Esophagus muscularis mucosa (tissue), 4 donors: ENCODE data around the gene GRIA4. TPM values are rescaled to one million over a fixed set of nuclear protein-coding genes. Genes with fewer than 3 reads are reported as not detected.
"Not testable (repeated sequence)": the region's sequence is repeated elsewhere in the genome, so short reads cannot be mapped to it uniquely, and the experiment has no call there.

Experiments
- DNase-seq: peaks from one replicate; pipeline ENCODE4 v3.0.0-alpha.2; 2017; ENCODE audit errors: extremely low spot score
- H3K27ac ChIP-seq, 4 donors: fragments of 200-600 bp; sonication (generic); replicated peaks in 1 of 4; 1 replicate in 3 of 4; 2 replicates in 1 of 4; pipeline ENCODE4 v1.5.1; 2016 to 2019; ENCODE audit warnings: mild to moderate bottlenecking in 1 of 4
- H3K27me3 ChIP-seq, 4 donors: fragments of 200-600 bp; sonication (generic); one replicate each; pipeline versions ENCODE4 v1.5.1 to v1.6.0; 2016 to 2019
- H3K36me3 ChIP-seq, 4 donors: fragments of 200-600 bp; sonication (generic); one replicate each; pipeline ENCODE4 v1.5.1; 2016 to 2019
- H3K4me1 ChIP-seq, 4 donors: fragments of 200-600 bp; sonication (generic); one replicate each; pipeline ENCODE4 v1.5.1; 2016 to 2019
- H3K4me3 ChIP-seq, 4 donors: fragments of 200-600 bp; sonication (generic); 1 replicate in 2 of 4; 2 replicates in 2 of 4; pipeline ENCODE4 v1.5.1; 2016 to 2019; ENCODE audit warnings: mild to moderate bottlenecking in 4 of 4, moderate library complexity in 1 of 4
- H3K9me3 ChIP-seq, 4 donors: fragments of 200-600 bp; sonication (generic); 1 replicate in 3 of 4; 2 replicates in 1 of 4; pipeline ENCODE4 v1.5.1; 2016 to 2019
- EP300 ChIP-seq: sonication (generic); formaldehyde crosslinking; IDR thresholded peaks from one replicate; pipeline ENCODE4 v1.6.1; 2017; ENCODE audit warnings: antibody characterized with exemption
- POLR2A ChIP-seq: fragments of 450-650 bp; IDR thresholded peaks from one replicate; pipeline ENCODE4 v1.6.1; 2017; ENCODE audit warnings: antibody characterized with exemption, moderate library complexity, mild to moderate bottlenecking, low read depth
- POLR2AphosphoS5 ChIP-seq, 2 donors: sonication (generic); formaldehyde crosslinking; IDR thresholded peaks; one replicate each; pipeline ENCODE4 v1.6.1; 2017; ENCODE audit warnings: antibody characterized with exemption in 2 of 2
- WGBS: methylation state at CpG from one replicate; pipeline ENCODE4 v1.1.5; 2018; 5-methylcytosine and 5-hydroxymethylcytosine counted together
- intact Hi-C: fragments of 100-400 bp; cut with DNase I; formaldehyde crosslinking; loops from one replicate; pipeline ENCODE4 v1.15.1; 2023
- total RNA-seq, 4 donors: library from RNA; depleted of rRNA; stranded (reverse); fragments of >200 nt; gene quantifications; one replicate each; pipeline versions ENCODE4 v1.1.0 to v1.2.1, GENCODE V29; 2016
- TF ChIP-seq, protein P1 (sequence below), 3 experiments: fragments of 200-600 bp in 2 of 3; fragments of 450-650 bp in 1 of 3; sonication (generic) in 2 of 3; IDR thresholded peaks; one replicate each; pipeline ENCODE4 v1.5.1; 2017 to 2019; ENCODE audit warnings: antibody characterized with exemption in 3 of 3, mild to moderate bottlenecking in 2 of 3, moderate library complexity in 1 of 3

GRIA4 gene
- total RNA-seq, 4 donors from 2014 or later, result 0.33 TPM; not detected in 3

DNA sequence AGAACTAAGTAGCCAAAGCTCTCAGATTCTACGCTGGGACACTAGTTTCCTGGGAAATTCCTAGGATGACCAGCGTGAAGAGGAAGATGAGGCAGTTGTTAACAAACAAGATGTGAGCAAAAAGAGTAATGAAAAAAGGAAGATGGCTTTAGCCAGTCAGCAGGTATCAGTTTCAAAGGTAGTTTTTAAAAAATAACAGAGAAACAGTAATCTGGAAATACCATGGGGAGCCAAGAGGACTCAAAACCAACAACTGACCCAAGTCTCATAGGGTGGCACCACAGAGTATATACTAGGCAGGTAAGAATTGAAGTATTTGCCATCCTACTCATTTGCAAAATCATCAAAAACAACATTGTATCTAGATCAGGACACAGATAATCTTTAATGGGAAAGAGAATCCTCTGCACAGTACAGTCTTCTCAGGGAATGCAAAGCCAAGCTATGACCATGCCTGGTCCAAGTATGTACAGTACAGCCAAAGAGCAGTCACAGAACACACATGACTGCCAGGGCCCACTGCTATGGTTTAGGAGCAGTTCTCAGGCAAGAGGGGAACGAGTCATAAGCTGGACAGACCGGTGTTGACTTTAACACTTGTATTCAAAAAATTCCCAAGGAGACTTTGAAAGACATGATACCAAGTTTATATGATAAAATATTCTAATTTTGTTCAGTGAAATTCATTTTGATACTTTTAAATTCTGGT, 391.6 kb downstream of the GRIA4 start:
- peaks cover 5 to 22% (median 17%) of the 10 kb centered on the region in 4 donors for H3K36me3 ChIP-seq
- intact Hi-C loops, result no loop called here
- no peaks in the 10 kb centered on the region for H3K4me1 ChIP-seq
- H3K27ac ChIP-seq, result no peak overlapping the region
- TF ChIP-seq, protein P1, sequence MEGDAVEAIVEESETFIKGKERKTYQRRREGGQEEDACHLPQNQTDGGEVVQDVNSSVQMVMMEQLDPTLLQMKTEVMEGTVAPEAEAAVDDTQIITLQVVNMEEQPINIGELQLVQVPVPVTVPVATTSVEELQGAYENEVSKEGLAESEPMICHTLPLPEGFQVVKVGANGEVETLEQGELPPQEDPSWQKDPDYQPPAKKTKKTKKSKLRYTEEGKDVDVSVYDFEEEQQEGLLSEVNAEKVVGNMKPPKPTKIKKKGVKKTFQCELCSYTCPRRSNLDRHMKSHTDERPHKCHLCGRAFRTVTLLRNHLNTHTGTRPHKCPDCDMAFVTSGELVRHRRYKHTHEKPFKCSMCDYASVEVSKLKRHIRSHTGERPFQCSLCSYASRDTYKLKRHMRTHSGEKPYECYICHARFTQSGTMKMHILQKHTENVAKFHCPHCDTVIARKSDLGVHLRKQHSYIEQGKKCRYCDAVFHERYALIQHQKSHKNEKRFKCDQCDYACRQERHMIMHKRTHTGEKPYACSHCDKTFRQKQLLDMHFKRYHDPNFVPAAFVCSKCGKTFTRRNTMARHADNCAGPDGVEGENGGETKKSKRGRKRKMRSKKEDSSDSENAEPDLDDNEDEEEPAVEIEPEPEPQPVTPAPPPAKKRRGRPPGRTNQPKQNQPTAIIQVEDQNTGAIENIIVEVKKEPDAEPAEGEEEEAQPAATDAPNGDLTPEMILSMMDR (IDR thresholded peaks at IDR 0.05), result no peak
- TF ChIP-seq EP300 (no peak), POLR2A (no peak), POLR2AphosphoS5 (IDR thresholded peaks at IDR 0.05) (no peak)
- 93% methylated on average over 4 of the region's 4 CpGs for WGBS
- no peak overlapping the region for H3K4me3 ChIP-seq
- DNase-seq, result no peak
- no peaks in the 10 kb centered on the region for H3K27me3 ChIP-seq
- H3K9me3 ChIP-seq, result peaks cover 0 to 10% (median 7%) of the 10 kb centered on the region in 4 donors

DNA sequence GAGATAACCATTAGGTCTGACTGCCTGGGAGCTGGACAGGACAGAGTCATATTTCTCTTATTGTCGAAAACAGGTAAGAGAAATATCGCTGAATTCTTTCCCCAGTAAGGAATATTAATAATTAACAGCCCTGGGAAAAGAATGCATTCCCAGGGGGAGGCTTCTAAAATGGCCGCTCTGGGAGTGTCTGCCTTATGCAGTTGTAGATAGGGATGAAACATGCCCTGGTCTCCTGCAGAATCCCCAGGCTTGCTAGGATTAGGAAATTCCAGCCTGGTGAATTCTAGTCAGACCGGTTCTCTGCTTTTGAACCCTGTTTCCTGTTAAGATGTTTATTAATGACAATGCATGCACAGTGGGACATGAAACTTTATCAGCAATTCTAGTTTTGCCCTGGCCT, 393.2 kb downstream of the GRIA4 start:
- H3K27ac ChIP-seq, DNase-seq, H3K4me1 ChIP-seq, H3K9me3 ChIP-seq, H3K27me3 ChIP-seq, intact Hi-C loops, H3K4me3 ChIP-seq: not testable (repeated sequence)
- 96% methylated on average over 4 of the region's 4 CpGs for WGBS
- H3K36me3 ChIP-seq, result peaks cover 9 to 34% (median 30%) of the 10 kb centered on the region in 4 donors

DNA sequence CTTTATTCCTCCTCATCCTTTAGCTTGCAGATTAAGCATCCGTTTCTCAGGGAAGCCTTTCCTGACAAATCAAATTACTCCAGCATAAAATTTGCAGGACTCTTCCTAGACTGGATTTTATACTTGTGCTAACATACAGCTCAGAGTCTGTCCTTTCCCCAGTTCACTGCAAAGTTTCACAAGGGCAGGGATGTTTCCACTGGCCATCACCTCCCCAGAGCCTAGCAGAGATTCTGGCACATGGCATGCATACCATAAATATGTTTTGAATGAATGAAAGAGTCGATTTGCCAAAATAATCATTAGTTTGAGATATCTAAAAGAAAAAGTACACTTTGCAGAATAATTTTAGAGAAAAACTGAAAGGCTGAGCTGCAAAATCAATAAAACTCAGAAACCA, 401.6 kb downstream of the GRIA4 start:
- TF ChIP-seq EP300 (no peak), POLR2A (no peak), POLR2AphosphoS5 (IDR thresholded peaks at IDR 0.05) (no peak)
- TF ChIP-seq, protein P1 (IDR thresholded peaks at IDR 0.05), result no peak
- WGBS, result 80% methylated on average over 2 of the region's 2 CpGs
- H3K9me3 ChIP-seq, result no peaks in the 10 kb centered on the region
- no peak overlapping the region for H3K27ac ChIP-seq
- no peak overlapping the region for H3K4me3 ChIP-seq
- no peaks in the 10 kb centered on the region for H3K27me3 ChIP-seq
- intact Hi-C loops, result no loop called here
- H3K36me3 ChIP-seq, result peaks cover 10 to 45% (median 36%) of the 10 kb centered on the region in 4 donors
- no peak for DNase-seq
- H3K4me1 ChIP-seq, result peaks cover 5 to 55% (median 36%) of the 10 kb centered on the region in 4 donors

DNA sequence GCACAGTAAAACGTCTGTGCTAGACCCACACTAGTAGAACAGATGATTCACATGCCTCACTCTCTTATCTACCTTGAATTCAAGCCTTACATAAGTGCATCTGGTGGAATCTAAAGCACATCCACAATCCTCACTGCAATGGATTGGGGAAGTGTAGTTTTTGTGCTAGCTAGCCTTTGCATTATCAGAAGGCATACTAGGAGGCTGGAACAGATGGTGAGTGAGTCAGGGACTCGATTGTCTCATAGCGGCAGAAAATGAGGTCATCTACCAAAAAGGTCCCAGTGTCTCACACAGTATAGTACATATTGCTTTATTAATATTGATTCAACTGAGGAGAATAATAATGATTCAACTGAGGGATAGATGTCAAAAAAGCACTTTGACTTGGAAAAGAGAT, 402.9 kb downstream of the GRIA4 start:
- intact Hi-C loops, result no loop called here
- no peak overlapping the region for H3K27ac ChIP-seq
- H3K4me3 ChIP-seq, result no peak overlapping the region
- no peaks in the 10 kb centered on the region for H3K9me3 ChIP-seq
- TF ChIP-seq POLR2AphosphoS5 (IDR thresholded peaks at IDR 0.05), result no peak
- no peak for TF ChIP-seq POLR2A
- TF ChIP-seq, protein P1 (IDR thresholded peaks at IDR 0.05), result no peak
- TF ChIP-seq EP300, result no peak
- no peaks in the 10 kb centered on the region for H3K27me3 ChIP-seq
- WGBS, result 62% methylated on average over 3 of the region's 3 CpGs
- peaks cover 5 to 32% (median 25%) of the 10 kb centered on the region in 4 donors for H3K36me3 ChIP-seq
- no peak for DNase-seq
- H3K4me1 ChIP-seq, result peaks cover 8 to 65% (median 47%) of the 10 kb centered on the region in 4 donors

DNA sequence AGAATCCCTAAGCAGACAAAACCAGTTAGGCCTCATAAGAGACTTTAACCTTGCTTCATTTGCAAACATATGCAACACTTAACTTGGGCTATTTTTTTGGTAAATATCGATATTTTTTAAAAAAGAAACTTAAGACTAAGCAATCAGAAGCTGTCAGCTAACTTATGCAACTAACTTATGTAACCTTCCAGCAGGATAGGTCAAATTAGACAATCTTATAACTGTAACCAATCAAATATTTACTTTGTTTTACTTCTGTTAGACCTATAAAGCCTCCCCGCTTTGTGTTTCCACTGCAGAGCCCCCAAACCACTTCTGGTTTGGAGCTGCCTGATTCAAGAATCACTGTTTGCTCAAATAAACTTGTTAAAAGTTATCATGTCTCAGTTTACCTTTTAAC, 404.2 kb downstream of the GRIA4 start:
- H3K4me3 ChIP-seq, result no peak overlapping the region
- WGBS, result 98% methylated on average over 2 of the region's 2 CpGs
- peaks cover 18 to 73% (median 55%) of the 10 kb centered on the region in 4 donors for H3K4me1 ChIP-seq
- no peak overlapping the region for H3K27ac ChIP-seq
- DNase-seq, result no peak
- H3K36me3 ChIP-seq, result peaks cover 5 to 20% (median 14%) of the 10 kb centered on the region in 4 donors
- H3K27me3 ChIP-seq, result no peaks in the 10 kb centered on the region
- intact Hi-C loops, result no loop called here
- no peaks in the 10 kb centered on the region for H3K9me3 ChIP-seq
- TF ChIP-seq EP300, result no peak
- no peak for TF ChIP-seq POLR2A
- no peak for TF ChIP-seq POLR2AphosphoS5 (IDR thresholded peaks at IDR 0.05)
- TF ChIP-seq, protein P1 (IDR thresholded peaks at IDR 0.05), result no peak
